Neural progenitor cell (in vitro differentiated cells): ENCODE data around the gene ALDH8A1.

Experiments
- CTCF ChIP-seq: fragments of 200-600 bp; sonication (generic); IDR thresholded peaks from 2 replicates; pipeline ENCODE4 v1.5.1; 2017; ENCODE audit warnings: antibody characterized with exemption, mild to moderate bottlenecking
- EZH2 ChIP-seq: fragments of 200-600 bp; sonication (generic); IDR thresholded peaks from 2 replicates; pipeline ENCODE4 v1.6.1; 2017; ENCODE audit warnings: antibody characterized with exemption, mild to moderate bottlenecking, moderate library complexity
- EZH2phosphoT487 ChIP-seq: fragments of 200-600 bp; sonication (generic); IDR thresholded peaks from 2 replicates; pipeline ENCODE4 v1.6.1; 2017; ENCODE audit warnings: antibody characterized with exemption

- no peak for TF ChIP-seq CTCF
- TF ChIP-seq EZH2phosphoT487: no peak
- no peak for TF ChIP-seq EZH2
Observed at GRCh38 chr6:134930463-134930862, 19.4 kb downstream of the ALDH8A1 start.
